ENCODE data around the gene THAP3. TPM values are rescaled to one million over a fixed set of nuclear protein-coding genes. Genes with fewer than 3 reads are reported as not detected.

Gene THAP3
- total and polyA plus RNA-seq, 2 of the 4 experiments (the other 2 are of a cell fraction): 14.2 to 14.9 TPM

- Histone ChIP-seq H4K20me1 (ENCODE audit: insufficient read depth, low read length) (peaks cover 61% of the 10 kb centered on the region), H2AK9ac (replicated peaks; ENCODE audit: low read depth, low read length, poor library complexity) (no peak overlapping the region), H3K56ac (ENCODE audit: extremely low read depth, insufficient read depth, low read length) (no peak overlapping the region), H2BK20ac (ENCODE audit: low read depth, low read length) (no peak overlapping the region), H2BK15ac (ENCODE audit: low read depth, low read length) (no peak overlapping the region), H3K4ac (ENCODE audit: low read depth, low read length) (no peak overlapping the region), H3K23ac (ENCODE audit: low read depth, low read length) (no peak overlapping the region), H3K18ac (ENCODE audit: low read depth, low read length) (no peak overlapping the region), H3K9me3 (ENCODE audit: control insufficient read depth, insufficient read depth, low read length) (no peaks in the 10 kb centered on the region), H4K8ac (ENCODE audit: low read depth in 2 of 2, low read length in 2 of 2) (no peak overlapping the region), H4K91ac (ENCODE audit: insufficient read depth, low read depth, low read length) (no peak overlapping the region), H3K36me3 (ENCODE audit: control insufficient read depth, insufficient read depth, low read length) (peaks cover 49% of the 10 kb centered on the region), H2BK120ac (ENCODE audit: low read depth, low read length) (no peak overlapping the region), H2AFZ (replicated peaks; ENCODE audit: low read length, poor library complexity) (no peak overlapping the region), H3K4me3 (ENCODE audit: insufficient read depth, low read depth, low read length) (no peak overlapping the region), H2BK5ac (ENCODE audit: low read depth, low read length, poor library complexity, severe bottlenecking) (no peak overlapping the region), H3K27ac (ENCODE audit: insufficient read depth, low read length) (no peak overlapping the region), H4K5ac (ENCODE audit: low read depth, low read length) (no peak overlapping the region), H3K27me3 (ENCODE audit: control insufficient read depth, insufficient read depth, low read length) (no peaks in the 10 kb centered on the region), H3K4me2 (ENCODE audit: low read depth, low read length) (no peak overlapping the region), H3K79me1 (ENCODE audit: low read depth in 1 of 2, low read length in 2 of 2) (peaks cover 30 to 70% of the 10 kb centered on the region in 2 experiments), H2AK5ac (ENCODE audit: low read depth, low read length) (no peak overlapping the region), H3K9ac (ENCODE audit: low read depth, low read length) (no peak overlapping the region), H3K4me1 (ENCODE audit: control insufficient read depth, insufficient read depth, low read length) (peaks cover 3% of the 10 kb centered on the region; the same call in 1 of the 2 replicates), H3K9me1 (ENCODE audit: insufficient read depth, low read length) (no peaks in the 10 kb centered on the region; the same call in 1 of the 2 replicates), H3K14ac (replicated peaks; ENCODE audit: low read depth, low read length) (no peak overlapping the region)
- in situ Hi-C loops (cut with MboI; ENCODE audit: low sequenced_read_pairs) (no loop called here), dilution Hi-C loops (cut with HindIII; ENCODE audit: low sequenced_read_pairs, unreplicated experiment) (no loop called here), intact Hi-C loops (cut with micrococcal nuclease) (no loop called here)
- WGBS, 2 experiments (ENCODE audit: extremely low coverage in 2 of 2, insufficient read length in 1 of 2): no CpG with 5 or more reads among the region's 4 CpGs
- CTCF ChIA-PET: no interaction called here
- no peak for ATAC-seq (ENCODE audit: low read depth)
- no peak for DNase-seq
- TF ChIP-seq RFX5 (IDR thresholded peaks at IDR 0.05; ENCODE audit: low read depth, low read length): no peak
- no peak for TF ChIP-seq MAFK (IDR thresholded peaks at IDR 0.05; ENCODE audit: low read depth, low read length)
- TF ChIP-seq MAZ (IDR thresholded peaks at IDR 0.05; ENCODE audit: borderline replicate concordance, low read depth, low read length): no peak
- no peak for TF ChIP-seq USF2 (IDR thresholded peaks at IDR 0.05; ENCODE audit: low read depth, low read length)
- no peak for TF ChIP-seq CHD1 (IDR thresholded peaks at IDR 0.05; ENCODE audit: low read depth, low read length)
- no peak for TF ChIP-seq SMC3 (IDR thresholded peaks at IDR 0.05; ENCODE audit: low read depth, low read length)
- TF ChIP-seq CTCF (conservative IDR thresholded peaks at IDR 0.05; ENCODE audit: low read depth, low read length): no peak
- no peak for TF ChIP-seq NFE2L2 (IDR thresholded peaks at IDR 0.05; ENCODE audit: low read depth, low read length)
- no peak for TF ChIP-seq POLR2A (IDR thresholded peaks at IDR 0.05; ENCODE audit: low read depth, low read length)
- no peak for TF ChIP-seq ELK1 (IDR thresholded peaks at IDR 0.05; ENCODE audit: borderline replicate concordance, low read depth, low read length)
- POLR2A ChIA-PET (ENCODE audit: unreplicated experiment): no interaction called here
- no TSS peak for BruUV-seq (replicated peaks)
Observed at GRCh38 chr1:6619045-6619444, 5.6 kb upstream of the THAP3 start.
